Endothelial cell of umbilical vein (primary cell): ENCODE results near the gene C16orf74. TPM values are rescaled to one million over a fixed set of nuclear protein-coding genes. Genes with fewer than 3 reads are reported as not detected.

ENCODE experiments used
- BruUV-seq: library from RNA; stranded (reverse); fragments of 400-500 nt; replicated peaks from 2 replicates; lab custom pipeline; 2021; lab: Mats Ljungman, UMichigan
- CTCF ChIA-PET: fragments of 300-600, 350-600 bp; sonication (Branson Sonifier 250); formaldehyde crosslinking; loops from one replicate; lab custom pipeline; 2021; ENCODE audit warnings: antibody characterized with exemption, inconsistent platforms; lab: Charles Lee
- POLR2A ChIA-PET: fragments of 300-600, 350-600 bp; sonication (Branson Sonifier 250); formaldehyde crosslinking; loops from one replicate; lab custom pipeline; 2021; ENCODE audit warnings: antibody characterized with exemption, inconsistent platforms; lab: Charles Lee
- DNase-seq: peaks from one replicate; pipeline ENCODE4 v3.0.0-alpha.2; 2011; ENCODE audit warnings: low read depth, low spot score
- FAIRE-seq: peaks from 2 replicates; lab custom pipeline; 2011; peaks lifted over from hg19 to GRCh38; lab: Jason Lieb, UNC
- H2AFZ ChIP-seq: 2 replicates; pipeline ENCODE4 v1.6.0; 2012; ENCODE audit warnings: low read depth, low read length, control low read depth, inconsistent platforms
- H3K27ac ChIP-seq: 2 replicates; pipeline ENCODE4 v1.5.1; 2011; ENCODE audit warnings: low read depth, mild to moderate bottlenecking, control low read depth, low read length, moderate library complexity; ENCODE audit not compliant: insufficient read depth
- H3K27me3 ChIP-seq, 2 experiments: 2 replicates each; pipeline versions ENCODE4 v1.6.0 to v1.6.1; 2011; ENCODE audit warnings: low read length in 2 of 2, mixed read lengths in 1 of 2; ENCODE audit not compliant: control insufficient read depth in 2 of 2, insufficient read depth in 2 of 2
- H3K36me3 ChIP-seq, 2 experiments: 2 replicates in 1 of 2; 3 replicates in 1 of 2; pipeline ENCODE4 v1.5.1; 2011; ENCODE audit warnings: low read length in 2 of 2, mild to moderate bottlenecking in 1 of 2, moderate library complexity in 1 of 2; ENCODE audit not compliant: control insufficient read depth in 2 of 2, insufficient read depth in 2 of 2; ENCODE audit errors: extremely low read depth in 1 of 2
- H3K4me1 ChIP-seq: 3 replicates; pipeline ENCODE4 v1.5.1; 2011; ENCODE audit warnings: mild to moderate bottlenecking, low read length; ENCODE audit not compliant: control insufficient read depth, insufficient read depth; ENCODE audit errors: extremely low read depth
- H3K4me2 ChIP-seq: 2 replicates; pipeline ENCODE4 v1.6.1; 2011; ENCODE audit warnings: low read length, control low read depth, mixed read lengths; ENCODE audit not compliant: insufficient read depth
- H3K4me3 ChIP-seq, 3 experiments: fragments of 200-600 bp in 1 of 3; sonication (generic), shearing (Covaris generic) in 1 of 3; replicated peaks in 1 of 3; 2 replicates each; pipeline ENCODE4 v1.5.1; 2011 to 2016; ENCODE audit warnings: control low read depth in 3 of 3, low read length in 3 of 3, mild to moderate bottlenecking in 2 of 3, inconsistent platforms in 1 of 3, low read depth in 1 of 3, moderate library complexity in 1 of 3; ENCODE audit not compliant: insufficient read depth in 1 of 3
- H3K79me2 ChIP-seq: 2 replicates; pipeline ENCODE4 v1.6.0; 2012; ENCODE audit warnings: low read length, inconsistent platforms; ENCODE audit not compliant: control insufficient read depth, insufficient read depth
- H3K9ac ChIP-seq: replicated peaks from 2 replicates; pipeline ENCODE3; 2011; ENCODE audit warnings: low read length, control low read depth; ENCODE audit not compliant: insufficient read depth; ENCODE audit errors: extremely low read depth
- H3K9me1 ChIP-seq: replicated peaks from 3 replicates; pipeline ENCODE4 v1.6.0; 2011; ENCODE audit warnings: mild to moderate bottlenecking, low read length; ENCODE audit not compliant: control insufficient read depth, insufficient read depth; ENCODE audit errors: extremely low read depth
- H3K9me3 ChIP-seq: replicated peaks from 2 replicates; pipeline ENCODE4 v1.5.1; 2012; ENCODE audit warnings: low read length, inconsistent platforms; ENCODE audit not compliant: control insufficient read depth, insufficient read depth
- H4K20me1 ChIP-seq: replicated peaks from 2 replicates; pipeline ENCODE3; 2011; ENCODE audit warnings: mild to moderate bottlenecking, low read length; ENCODE audit not compliant: control insufficient read depth, insufficient read depth; ENCODE audit errors: extremely low read depth
- CTCF ChIP-seq, 2 donors: IDR thresholded peaks; 1 replicate in 1 of 2; 2 replicates in 1 of 2; pipeline ENCODE4 v1.5.1; 2011; ENCODE audit warnings: low read length in 2 of 2, mild to moderate bottlenecking in 2 of 2, moderate library complexity in 2 of 2, control low read depth in 1 of 2, inconsistent platforms in 1 of 2, low read depth in 1 of 2; ENCODE audit not compliant: insufficient read depth in 1 of 2; ENCODE audit errors: extremely low read depth in 1 of 2
- EZH2 ChIP-seq: IDR thresholded peaks from 2 replicates; pipeline ENCODE4 v1.6.1; 2012; ENCODE audit warnings: borderline replicate concordance, low read depth, mild to moderate bottlenecking, moderate library complexity, low read length, inconsistent platforms; ENCODE audit not compliant: severe bottlenecking
- FOS ChIP-seq: IDR thresholded peaks from 2 replicates; pipeline ENCODE4 v1.6.1; 2011; ENCODE audit warnings: mild to moderate bottlenecking, low read length, moderate library complexity, borderline replicate concordance; ENCODE audit not compliant: insufficient read depth
- GATA2 ChIP-seq: IDR thresholded peaks from 2 replicates; pipeline ENCODE4 v1.7.0; 2011; ENCODE audit warnings: low read depth, mild to moderate bottlenecking, moderate library complexity, mixed read lengths, low read length; ENCODE audit not compliant: insufficient read length, insufficient read depth
- JUN ChIP-seq: IDR thresholded peaks from 2 replicates; pipeline ENCODE4 v1.6.1; 2011; ENCODE audit warnings: borderline replicate concordance, low read depth; ENCODE audit not compliant: insufficient read length, insufficient read depth
- MAX ChIP-seq: IDR thresholded peaks from 2 replicates; pipeline ENCODE4 v1.6.1; 2011; ENCODE audit not compliant: insufficient read depth, insufficient read length
- MYC ChIP-seq: IDR thresholded peaks from one replicate; pipeline ENCODE4 v1.6.1; 2011; ENCODE audit warnings: mild to moderate bottlenecking, low read depth, low read length
- POLR2A ChIP-seq: IDR thresholded peaks from 2 replicates; pipeline ENCODE4 v1.6.1; 2012; ENCODE audit warnings: low read depth, mild to moderate bottlenecking, control low read depth, low read length
- POLR2AphosphoS5 ChIP-seq: IDR thresholded peaks from 2 replicates; pipeline ENCODE4 v1.6.1; 2012; ENCODE audit warnings: low read depth, mild to moderate bottlenecking, control low read depth, low read length, moderate library complexity; ENCODE audit not compliant: insufficient read depth
- dilution Hi-C: fragments of 300-500 bp; cut with MboI; formaldehyde crosslinking; loops from one replicate; pipeline ENCODE4 v1.15.0; 2019; ENCODE audit warnings: low sequenced_read_pairs; ENCODE audit not compliant: extremely low pct_ligation_motif_present
- intact Hi-C: fragments of 100-400 bp; cut with micrococcal nuclease; formaldehyde crosslinking; loops from one replicate; pipeline ENCODE4 v1.10.0; 2022
- polyA plus RNA-seq, 4 experiments: library from polyadenylated mRNA; depleted of rRNA in 3 of 4; stranded (reverse) in 3 of 4; unstranded in 1 of 4; fragments of >200 nt; gene quantifications; 2 replicates each; pipeline versions ENCODE4 v1.2.1 to v1.2.3, GENCODE V29; 2011 to 2012; ENCODE audit warnings: missing spikeins in 1 of 4
- total RNA-seq: library from RNA; stranded (reverse); gene quantifications from 2 replicates; pipeline ENCODE4 v1.2.3, GENCODE V29; 2021

C16orf74 gene
- total and polyA plus RNA-seq, 2 donors (not counting 3 experiments of a cell fraction or from before 2014, with no cell fraction given), result 12.1 to 38.7 TPM

GRCh38 chr16:85709766-85710585, 40.9 kb downstream of the C16orf74 start:
- TF ChIP-seq POLR2A (no peak), EZH2 (no peak), MAX (no peak), JUN (no peak), CTCF (IDR thresholded peaks at IDR 0.05; ENCODE audit: extremely low read depth in 1 of 2, insufficient read depth in 1 of 2, low read depth in 1 of 2, low read length in 2 of 2) (no peak), MYC (no peak), POLR2AphosphoS5 (no peak), GATA2 (no peak), FOS (no peak)
- POLR2A ChIA-PET, result no interaction called here
- intact Hi-C loops, result no loop called here
- CTCF ChIA-PET, result interaction anchor here (0.9 to 1.7 kb wide), 3 partner anchors 7 to 10 kb away, joined by 3 to 5 read pairs (median 4); no protein-coding TSS in a partner anchor
- H3K4me2 ChIP-seq, result no peak overlapping the region
- H3K4me1 ChIP-seq, result no peaks in the 10 kb centered on the region
- no peak overlapping the region for H3K4me3 ChIP-seq
- H3K9me3 ChIP-seq, result no peaks in the 10 kb centered on the region
- dilution Hi-C loops, result no loop called here
- no peaks in the 10 kb centered on the region for H3K9me1 ChIP-seq
- no peaks in the 10 kb centered on the region for H3K79me2 ChIP-seq
- H3K27me3 ChIP-seq, result no peaks in the 10 kb centered on the region
- H3K9ac ChIP-seq, result no peak overlapping the region
- no peaks in the 10 kb centered on the region for H4K20me1 ChIP-seq
- no peak overlapping the region for H2AFZ ChIP-seq
- FAIRE-seq, result no peak
- no TSS peak for BruUV-seq
- H3K36me3 ChIP-seq, result no peaks in the 10 kb centered on the region
- H3K27ac ChIP-seq, result no peak overlapping the region
- no peak for DNase-seq
